Transverse colon (tissue), 4 donors: Measurements from ENCODE around the gene ARRB1. TPM values are rescaled to one million over a fixed set of nuclear protein-coding genes. Genes with fewer than 3 reads are reported as not detected.
A peak's percentile ranks its signal among the peaks of the same experiment; 100 is the strongest.

ENCODE experiments used
- DNase-seq: peaks from one replicate; pipeline ENCODE4 v3.0.0-alpha.2; 2019
- H3K27ac ChIP-seq, 4 donors: fragments of 200-600 bp; sonication (generic); 2 replicates each; pipeline ENCODE4 v1.5.1; 2016 to 2018; ENCODE audit warnings: inconsistent platforms in 4 of 4
- H3K27me3 ChIP-seq: fragments of 200-600 bp; sonication (generic); 2 replicates; pipeline ENCODE4 v1.5.1; 2017; ENCODE audit warnings: inconsistent platforms
- H3K36me3 ChIP-seq, 4 donors: fragments of 200-600 bp; sonication (generic); 2 replicates each; pipeline ENCODE4 v1.5.1; 2017 to 2019; ENCODE audit warnings: inconsistent platforms in 4 of 4
- H3K4me1 ChIP-seq, 4 donors: fragments of 200-600 bp; sonication (generic); 2 replicates each; pipeline ENCODE4 v1.5.1; 2017 to 2020; ENCODE audit warnings: inconsistent platforms in 4 of 4
- H3K4me3 ChIP-seq, 4 donors: fragments of 200-600 bp; sonication (generic); 1 replicate in 1 of 4; 2 replicates in 3 of 4; pipeline versions ENCODE4 v1.5.1 to v1.6.1; 2017 to 2019; ENCODE audit warnings: inconsistent platforms in 4 of 4
- H3K9me3 ChIP-seq, 2 donors: fragments of 200-600 bp; sonication (generic); 2 replicates each; pipeline ENCODE4 v1.5.1; 2017 to 2019; ENCODE audit warnings: inconsistent platforms in 2 of 2
- EP300 ChIP-seq: sonication (generic); formaldehyde crosslinking; IDR thresholded peaks from one replicate; pipeline ENCODE4 v1.6.1; 2017; ENCODE audit warnings: antibody characterized with exemption, low read depth
- POLR2A ChIP-seq: fragments of 450-650 bp; IDR thresholded peaks from one replicate; pipeline ENCODE4 v1.6.1; 2016; ENCODE audit warnings: antibody characterized with exemption, mild to moderate bottlenecking, moderate library complexity
- POLR2AphosphoS5 ChIP-seq, 3 donors: sonication (generic); formaldehyde crosslinking; IDR thresholded peaks; one replicate each; pipeline ENCODE4 v1.6.1; 2016; ENCODE audit warnings: antibody characterized with exemption in 3 of 3
- WGBS, 2 donors: methylation state at CpG; one replicate each; pipeline ENCODE4 v1.1.5; 2018; ENCODE audit warnings: low coverage in 1 of 2; 5-methylcytosine and 5-hydroxymethylcytosine counted together
- in situ Hi-C, 4 donors: fragments of 200-750 bp; cut with MboI; loops; one replicate each; pipeline versions ENCODE4 v1.15.0 to v1.15.1; 2017; ENCODE audit warnings: low sequenced_read_pairs in 3 of 4, low pct_ligation_motif_present in 1 of 4, low pct_unique_long_range_greater_than_20kb in 1 of 4
- intact Hi-C: fragments of 100-400 bp; cut with DNase I; formaldehyde crosslinking; loops from one replicate; pipeline ENCODE4 v1.15.1; 2023; ENCODE audit warnings: low total_unique reads
- total RNA-seq, 4 donors: library from RNA; depleted of rRNA; stranded (reverse); fragments of >200 nt; gene quantifications; one replicate each; pipeline ENCODE4 v1.1.0, GENCODE V29; 2016
- TF ChIP-seq, protein P1 (sequence below), 5 experiments: fragments of 200-600 bp in 3 of 5; fragments of 450-650 bp in 2 of 5; sonication (generic) in 3 of 5; IDR thresholded peaks; 1 replicate in 2 of 5; 2 replicates in 3 of 5; pipeline ENCODE4 v1.5.1; 2016 to 2017; ENCODE audit warnings: antibody characterized with exemption in 5 of 5, inconsistent platforms in 3 of 5, mild to moderate bottlenecking in 2 of 5, moderate library complexity in 1 of 5

The ARRB1 gene
- total RNA-seq, 4 donors from 2014 or later, result 55.7 to 88.2 (median 78.0) TPM

- H3K9me3 ChIP-seq, result no peaks in the 10 kb centered on the region
- no peaks in the 10 kb centered on the region for H3K27me3 ChIP-seq
- WGBS, 2 donors, result 33% methylated on average over 14 of the region's 14 CpGs; no CpG with 5 or more reads in 1 of the 2 donors
- intact Hi-C loops (no loop called here), in situ Hi-C loops (loop anchor here in 1 of 4 donors (10.0 kb wide), 1 partner anchor 45 kb away; no protein-coding TSS in a partner anchor)
- H3K27ac ChIP-seq, result peak overlapping the region; percentile 91 to 97 (median 94)
- H3K4me1 ChIP-seq, result peaks cover 83 to 96% (median 91%) of the 10 kb centered on the region in 4 donors
- TF ChIP-seq POLR2A, result no peak
- TF ChIP-seq EP300, result no peak
- TF ChIP-seq, protein P1, sequence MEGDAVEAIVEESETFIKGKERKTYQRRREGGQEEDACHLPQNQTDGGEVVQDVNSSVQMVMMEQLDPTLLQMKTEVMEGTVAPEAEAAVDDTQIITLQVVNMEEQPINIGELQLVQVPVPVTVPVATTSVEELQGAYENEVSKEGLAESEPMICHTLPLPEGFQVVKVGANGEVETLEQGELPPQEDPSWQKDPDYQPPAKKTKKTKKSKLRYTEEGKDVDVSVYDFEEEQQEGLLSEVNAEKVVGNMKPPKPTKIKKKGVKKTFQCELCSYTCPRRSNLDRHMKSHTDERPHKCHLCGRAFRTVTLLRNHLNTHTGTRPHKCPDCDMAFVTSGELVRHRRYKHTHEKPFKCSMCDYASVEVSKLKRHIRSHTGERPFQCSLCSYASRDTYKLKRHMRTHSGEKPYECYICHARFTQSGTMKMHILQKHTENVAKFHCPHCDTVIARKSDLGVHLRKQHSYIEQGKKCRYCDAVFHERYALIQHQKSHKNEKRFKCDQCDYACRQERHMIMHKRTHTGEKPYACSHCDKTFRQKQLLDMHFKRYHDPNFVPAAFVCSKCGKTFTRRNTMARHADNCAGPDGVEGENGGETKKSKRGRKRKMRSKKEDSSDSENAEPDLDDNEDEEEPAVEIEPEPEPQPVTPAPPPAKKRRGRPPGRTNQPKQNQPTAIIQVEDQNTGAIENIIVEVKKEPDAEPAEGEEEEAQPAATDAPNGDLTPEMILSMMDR (IDR thresholded peaks at IDR 0.05), result no peak
- no peak for TF ChIP-seq POLR2AphosphoS5 (IDR thresholded peaks at IDR 0.05)
- no peak for DNase-seq
- no peaks in the 10 kb centered on the region for H3K36me3 ChIP-seq
- peak overlapping the region in 1 of 4 donors; percentile 13 for H3K4me3 ChIP-seq
These were observed 11.6 kb downstream of the ARRB1 start for GRCh38 chr11:75339685-75340409.

DNA sequence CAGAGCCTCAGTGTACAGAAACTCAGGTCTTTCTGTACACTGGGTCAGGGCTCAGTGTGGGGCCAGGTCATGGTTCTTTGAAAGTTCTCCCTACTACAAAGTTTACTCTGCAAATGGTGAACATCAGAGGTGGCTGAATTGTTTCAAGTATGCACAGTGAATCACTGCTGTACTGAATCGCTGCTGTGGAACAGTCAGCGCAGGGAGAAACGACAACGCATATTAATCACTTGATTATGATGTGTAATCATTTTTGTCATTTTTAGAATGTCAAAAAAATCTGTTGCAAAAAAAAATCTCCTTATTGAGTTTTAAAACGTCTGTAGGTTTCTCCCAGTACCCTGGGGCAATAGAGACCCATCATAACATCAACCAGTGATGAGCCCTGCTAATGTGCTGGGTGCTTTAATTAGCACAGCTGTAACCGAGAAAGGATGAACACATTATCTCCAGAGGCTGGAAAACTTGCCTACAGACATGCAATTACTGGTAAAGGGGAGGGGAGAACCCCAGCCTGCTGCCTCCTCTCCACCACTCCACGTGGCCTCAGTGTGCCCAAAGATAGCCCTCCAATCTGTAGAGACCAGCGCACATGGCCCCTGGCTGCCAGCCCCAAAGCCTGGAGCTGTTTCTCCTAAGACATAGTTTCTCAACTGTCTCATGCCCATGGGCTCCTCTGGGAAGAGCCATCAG, 12.8 kb downstream of the ARRB1 start:
- Histone ChIP-seq H3K4me3 (no peak overlapping the region), H3K4me1 (peaks cover 83 to 96% (median 89%) of the 10 kb centered on the region in 4 donors), H3K36me3 (no peaks in the 10 kb centered on the region), H3K27ac (peak overlapping the region; percentile 91 to 97 (median 94)), H3K9me3 (no peaks in the 10 kb centered on the region), H3K27me3 (no peaks in the 10 kb centered on the region)
- in situ Hi-C loops (loop anchor here in 1 of 4 donors (10.0 kb wide), 1 partner anchor 46 kb away; no protein-coding TSS in a partner anchor), intact Hi-C loops (no loop called here)
- TF ChIP-seq, protein P1 (IDR thresholded peaks at IDR 0.05), result no peak
- no peak for TF ChIP-seq POLR2A
- no peak for TF ChIP-seq EP300
- no peak for TF ChIP-seq POLR2AphosphoS5 (IDR thresholded peaks at IDR 0.05)
- no peak for DNase-seq
- WGBS, 2 donors, result 61% methylated on average over 8 of the region's 8 CpGs; no CpG with 5 or more reads in 1 of the 2 donors

DNA sequence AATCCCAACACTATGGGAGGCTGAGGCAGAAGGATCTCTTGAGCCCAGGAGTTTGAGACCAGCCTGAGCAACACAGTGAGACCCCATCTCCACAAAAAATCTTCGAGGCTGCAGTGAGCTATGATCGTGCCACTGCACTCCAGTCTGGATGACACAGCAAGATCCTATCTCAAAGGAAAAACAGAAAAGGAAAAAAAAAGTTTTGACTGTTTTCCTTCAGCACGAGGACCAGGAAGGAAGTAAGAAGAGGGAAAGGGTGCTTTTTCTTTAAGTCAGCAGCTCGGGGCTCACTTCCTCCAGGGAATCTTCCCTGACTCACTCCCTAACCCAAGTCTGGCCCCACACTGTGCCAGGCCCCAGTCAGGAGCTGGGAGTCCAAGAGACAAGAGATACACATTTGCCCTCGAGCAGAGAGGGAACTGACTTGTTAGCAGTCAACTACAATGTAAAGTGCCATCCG, 14.2 kb downstream of the ARRB1 start:
- Histone ChIP-seq H3K36me3 (no peaks in the 10 kb centered on the region), H3K27ac (peak overlapping the region; percentile 52 to 97 (median 94)), H3K27me3 (no peaks in the 10 kb centered on the region), H3K9me3 (no peaks in the 10 kb centered on the region), H3K4me1 (peaks cover 75 to 90% (median 83%) of the 10 kb centered on the region in 4 donors), H3K4me3 (no peak overlapping the region)
- in situ Hi-C loops (loop anchor here in 1 of 4 donors (10.0 kb wide), 1 partner anchor 48 kb away; no protein-coding TSS in a partner anchor), intact Hi-C loops (no loop called here)
- no peak for TF ChIP-seq POLR2A
- TF ChIP-seq POLR2AphosphoS5 (IDR thresholded peaks at IDR 0.05), result no peak
- TF ChIP-seq EP300, result no peak
- TF ChIP-seq, protein P1 (IDR thresholded peaks at IDR 0.05), result no peak
- DNase-seq, result no peak
- WGBS, 2 donors, result 34 to 45% methylated on average over 3 to 6 of the region's 6 CpGs

GRCh38 chr11:75334976-75335375, 16.5 kb downstream of the ARRB1 start:
- Histone ChIP-seq H3K4me1 (peaks cover 63 to 84% (median 76%) of the 10 kb centered on the region in 4 donors), H3K9me3 (no peaks in the 10 kb centered on the region), H3K27ac (peak overlapping the region; percentile 4 to 97 (median 94)), H3K27me3 (no peaks in the 10 kb centered on the region), H3K4me3 (no peak overlapping the region), H3K36me3 (no peaks in the 10 kb centered on the region)
- intact Hi-C loops, result no loop called here
- TF ChIP-seq POLR2A, result no peak
- TF ChIP-seq EP300, result no peak
- no peak for TF ChIP-seq POLR2AphosphoS5 (IDR thresholded peaks at IDR 0.05)
- TF ChIP-seq, protein P1 (IDR thresholded peaks at IDR 0.05), result no peak
- 79% methylated on average over 11 of the region's 11 CpGs; no CpG with 5 or more reads in 1 of the 2 donors for WGBS, 2 donors
- no peak for DNase-seq
- in situ Hi-C loops, result loop anchor here in 2 of 4 donors (5.0 to 10.0 kb wide), 2 partner anchors 47 to 50 kb away; no protein-coding TSS in a partner anchor
